HG03575 (cell line): ENCODE measurements around the gene ZBTB40.

ENCODE experiments used
- ATAC-seq: cut with Tn5 transposase; IDR thresholded peaks from one replicate; pipeline ENCODE4 v1.9.1; 2021; ENCODE audit not compliant: unreplicated experiment, insufficient number of reproducible peaks, low FRiP score; ENCODE audit errors: extremely low read depth

Gene ZBTB40

DNA sequence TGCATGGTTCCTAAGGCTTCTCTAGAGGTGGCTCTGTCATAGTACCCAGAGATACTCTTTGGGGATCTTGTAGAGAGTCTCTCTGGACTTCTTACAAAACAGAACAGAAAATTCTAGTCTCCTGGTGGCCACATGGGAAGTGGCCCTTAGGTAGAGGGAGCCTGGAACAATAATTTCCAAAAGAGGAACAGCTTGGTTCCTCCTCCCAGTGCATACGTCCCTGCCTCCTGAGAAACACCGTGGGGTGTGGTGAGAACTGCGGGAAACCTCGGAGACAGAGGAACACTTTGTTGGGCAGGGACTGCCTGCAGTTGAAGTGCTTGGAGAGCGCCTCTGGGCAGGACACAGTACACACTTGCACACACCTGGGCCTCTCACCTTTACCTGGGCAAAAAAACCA, 72.8 kb downstream of the ZBTB40 start:
- no peak for ATAC-seq

- ATAC-seq: no peak
Observed at GRCh38 chr1:22525211-22525610, 73.6 kb downstream of the ZBTB40 start.

DNA sequence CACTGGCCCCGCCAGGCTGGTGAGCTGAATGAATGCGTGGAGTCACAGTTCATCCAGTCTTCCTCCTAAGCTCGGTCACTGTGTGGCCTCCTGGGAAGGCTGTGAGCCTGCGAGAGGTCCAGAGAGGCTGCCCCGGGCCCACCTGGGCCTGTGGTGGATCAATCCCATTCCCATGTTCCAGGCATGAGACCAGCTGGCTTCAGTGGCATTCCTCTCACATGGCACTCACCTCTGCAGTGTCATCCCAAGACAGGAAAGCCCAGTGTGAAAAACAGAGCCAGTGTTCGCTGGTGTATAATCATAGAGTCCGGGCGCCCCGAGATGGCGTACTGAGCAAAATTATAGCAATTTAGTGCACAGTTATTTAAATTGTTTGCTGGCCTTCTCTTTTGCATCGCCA, 74.0 kb downstream of the ZBTB40 start:
- ATAC-seq: no peak

- ATAC-seq: no peak
Observed at GRCh38 chr1:22526098-22526497, 74.4 kb downstream of the ZBTB40 start.

GRCh38 chr1:22526677-22527076, 75.0 kb downstream of the ZBTB40 start:
- no peak for ATAC-seq

- ATAC-seq: no peak
Observed at GRCh38 chr1:22527122-22527521, 75.5 kb downstream of the ZBTB40 start.

DNA sequence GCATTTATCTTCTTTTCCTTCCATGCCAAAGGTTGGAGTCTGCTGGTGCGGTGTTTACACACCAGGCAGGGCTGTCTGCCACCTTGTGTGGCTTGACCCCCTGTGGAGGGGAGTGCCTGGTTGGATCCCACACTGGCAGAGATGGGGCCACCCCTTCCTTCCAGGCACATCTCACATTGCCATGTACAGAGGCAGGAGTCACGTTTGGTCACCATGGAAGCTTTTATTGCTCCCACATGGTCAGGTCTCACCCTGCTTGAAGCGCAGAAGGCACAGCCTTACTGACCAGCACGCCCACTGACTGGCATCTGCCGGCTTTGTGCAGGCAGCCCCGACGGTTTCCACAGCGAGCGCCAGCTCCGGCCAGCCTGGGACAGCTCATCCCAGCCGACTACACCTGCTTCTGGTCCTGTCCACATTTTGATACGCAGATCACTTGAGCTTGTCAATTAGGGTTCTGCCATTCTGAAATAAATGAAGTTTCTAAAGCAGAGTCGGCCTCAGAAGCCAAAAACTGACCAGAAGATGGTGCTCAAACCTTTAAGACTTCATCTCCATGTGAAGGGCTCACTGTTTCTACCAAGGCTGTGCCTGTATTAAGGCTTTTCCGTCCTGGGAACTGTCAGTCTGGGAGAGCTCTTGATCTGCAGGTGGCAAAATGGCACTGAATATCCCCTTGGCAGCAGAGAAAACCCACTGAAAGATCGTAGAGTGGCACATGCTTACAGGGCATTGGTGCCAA, 76.1 kb downstream of the ZBTB40 start:
- no peak for ATAC-seq

GRCh38 chr1:22528451-22528850, 76.8 kb downstream of the ZBTB40 start:
- no peak for ATAC-seq

GRCh38 chr1:22529901-22530621, 78.4 kb downstream of the ZBTB40 start:
- no peak for ATAC-seq

- ATAC-seq: no peak
Observed at GRCh38 chr1:22530715-22531114, 79.1 kb downstream of the ZBTB40 start.

GRCh38 chr1:22531251-22531650, 79.6 kb downstream of the ZBTB40 start:
- no peak for ATAC-seq

DNA sequence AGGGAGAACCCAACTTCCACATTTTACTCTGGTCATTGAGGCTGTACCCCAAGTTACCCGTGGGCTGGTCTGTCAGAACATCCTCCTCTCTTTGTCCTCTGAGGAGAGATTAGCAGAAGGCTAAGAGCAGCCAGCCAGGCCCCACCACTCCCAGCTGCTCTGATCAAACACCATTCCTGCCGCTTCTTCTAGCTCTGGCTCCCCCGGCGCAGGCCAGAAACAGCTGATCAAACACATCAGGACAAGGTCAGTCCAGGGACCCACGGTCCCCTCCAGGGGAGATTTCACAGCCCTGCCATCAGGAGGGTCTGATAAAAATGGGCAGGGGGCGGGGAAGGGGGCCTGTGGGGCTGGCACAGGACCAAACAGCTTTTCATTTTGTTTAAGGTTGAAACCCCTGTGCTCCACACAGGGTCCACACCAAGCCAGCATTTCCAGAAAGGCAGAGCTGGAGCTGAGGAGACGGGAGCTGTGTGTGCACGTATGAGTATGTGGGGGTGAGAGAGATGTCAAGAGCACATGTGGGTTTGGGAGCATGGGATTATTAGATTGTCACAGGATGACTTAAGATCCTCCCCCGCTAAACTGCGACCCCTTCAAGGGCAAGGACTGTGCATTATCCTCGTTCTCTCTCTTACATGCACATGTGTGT, 81.7 kb downstream of the ZBTB40 start:
- ATAC-seq: no peak

DNA sequence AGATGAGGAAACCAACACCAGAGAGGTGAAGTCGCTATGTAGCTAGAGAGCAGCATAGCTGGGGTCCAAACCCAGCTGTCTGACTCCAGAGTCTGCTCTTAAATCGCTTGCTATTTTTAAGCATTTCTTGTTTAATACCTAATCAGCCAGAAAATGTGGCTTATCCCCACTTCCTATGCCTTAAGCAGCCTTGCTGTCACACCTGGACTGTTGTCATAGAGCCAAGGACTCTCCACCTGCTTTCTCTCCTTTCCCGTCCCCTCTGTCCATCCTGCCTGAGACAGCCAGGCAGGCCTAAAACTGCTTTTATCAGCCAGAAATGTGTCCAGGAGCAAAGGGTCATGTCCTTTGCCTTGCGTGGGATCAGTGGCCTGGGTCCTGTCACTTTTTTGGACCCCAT, 83.3 kb downstream of the ZBTB40 start:
- ATAC-seq: no peak

- no peak for ATAC-seq
Observed at GRCh38 chr1:22535399-22535798, 83.7 kb downstream of the ZBTB40 start.

DNA sequence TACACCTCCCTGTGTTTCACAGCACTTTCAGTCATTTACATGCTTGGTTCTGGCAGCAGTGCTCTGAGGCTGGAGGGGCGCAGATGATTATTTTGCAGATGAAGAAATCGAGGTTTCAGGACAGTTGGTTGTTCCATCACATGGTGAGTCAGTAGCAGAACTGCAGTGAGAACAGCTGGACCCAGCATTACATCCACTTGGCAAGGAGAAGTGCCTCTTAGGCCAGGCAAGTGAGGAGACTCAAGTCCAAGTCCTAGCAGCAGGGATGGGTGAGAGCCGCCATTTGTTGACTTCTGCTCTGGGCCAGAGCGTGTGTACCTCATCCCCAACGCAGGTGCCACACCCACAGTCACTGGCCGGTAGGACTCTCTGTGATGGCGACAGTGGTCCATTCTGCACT, 84.9 kb downstream of the ZBTB40 start:
- no peak for ATAC-seq

GRCh38 chr1:22537441-22538139, 85.9 kb downstream of the ZBTB40 start:
- ATAC-seq: no peak

DNA sequence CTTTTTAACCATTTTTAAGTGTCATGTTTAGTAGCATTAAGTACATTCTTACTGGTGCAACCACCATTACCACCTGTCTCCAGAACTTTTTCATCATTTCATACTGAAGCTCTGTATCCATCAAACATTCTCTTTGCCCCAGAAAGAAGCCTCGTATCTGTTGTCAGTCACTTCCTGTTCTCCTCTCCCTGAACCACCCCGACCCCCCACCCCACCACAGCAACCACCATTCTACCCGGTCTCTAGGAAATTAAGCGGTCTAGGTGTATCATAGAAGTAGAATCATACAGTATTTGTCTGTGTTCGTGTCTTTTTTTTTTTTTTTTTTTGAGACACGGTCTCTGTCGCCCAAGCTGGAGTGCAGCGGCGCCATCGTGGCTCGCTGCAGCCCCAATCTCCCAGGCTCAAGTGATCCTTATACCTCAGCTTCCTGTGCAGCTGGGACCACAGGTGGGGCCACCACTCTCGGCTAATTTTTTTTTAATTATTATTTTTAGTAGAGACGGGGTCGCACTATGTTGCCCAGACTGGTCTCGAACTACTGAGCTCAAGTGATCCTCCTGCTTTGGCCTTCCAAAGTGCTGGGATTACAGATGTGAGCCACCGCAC, 88.0 kb downstream of the ZBTB40 start:
- ATAC-seq: no peak

- ATAC-seq: no peak
Observed at GRCh38 chr1:22540337-22540736, 88.7 kb downstream of the ZBTB40 start.

GRCh38 chr1:22542886-22543285, 91.2 kb downstream of the ZBTB40 start:
- ATAC-seq: no peak
